Neural cell (in vitro differentiated cells): ENCODE measurements around the gene TYW5. TPM values are rescaled to one million over a fixed set of nuclear protein-coding genes. Genes with fewer than 3 reads are reported as not detected.

Source experiments
- H2AFZ ChIP-seq: fragments of 200-600, 300-800 bp; sonication (generic), shearing (Covaris generic); 2 replicates; pipeline ENCODE4 v1.6.0; 2014; ENCODE audit warnings: low read depth, mild to moderate bottlenecking, antibody characterized with exemption, low read length, moderate library complexity
- H3F3A ChIP-seq: fragments of 200-600 bp; shearing (Covaris generic); 2 replicates; pipeline ENCODE4 v1.6.1; 2016; ENCODE audit warnings: mild to moderate bottlenecking, moderate library complexity, mixed read lengths, antibody characterized with exemption, low read length; ENCODE audit not compliant: insufficient read depth, poor library complexity, severe bottlenecking
- H3K27ac ChIP-seq: fragments of 200-600, 300-800 bp; sonication (generic), shearing (Covaris generic); 2 replicates; pipeline ENCODE4 v1.5.1; 2014; ENCODE audit warnings: mild to moderate bottlenecking, low read length, moderate library complexity
- H3K27me3 ChIP-seq: fragments of 300-800, 200-600 bp; sonication (generic), shearing (Covaris generic); 2 replicates; pipeline ENCODE4 v1.6.0; 2014; ENCODE audit warnings: mild to moderate bottlenecking, low read depth, low read length, moderate library complexity; ENCODE audit not compliant: insufficient read depth
- H3K36me3 ChIP-seq: fragments of 300-800, 200-600 bp; sonication (generic), shearing (Covaris generic); 2 replicates; pipeline ENCODE4 v1.5.1; 2014; ENCODE audit warnings: mild to moderate bottlenecking, antibody characterized with exemption, low read length, moderate library complexity; ENCODE audit not compliant: insufficient read depth
- H3K4me2 ChIP-seq: fragments of 300-800, 200-600 bp; sonication (generic), shearing (Covaris generic); 2 replicates; pipeline ENCODE4 v1.6.0; 2014; ENCODE audit warnings: mild to moderate bottlenecking, low read length
- H3K4me3 ChIP-seq: fragments of 300-800, 200-600 bp; sonication (generic), shearing (Covaris generic); 2 replicates; pipeline ENCODE4 v1.5.1; 2014; ENCODE audit warnings: mild to moderate bottlenecking, low read length, moderate library complexity
- H3K79me2 ChIP-seq: fragments of 200-600 bp; shearing (Covaris generic); replicated peaks from 2 replicates; pipeline ENCODE4 v1.6.0; 2014; ENCODE audit warnings: mild to moderate bottlenecking, low read length, moderate library complexity; ENCODE audit not compliant: insufficient read depth
- H3K9ac ChIP-seq: fragments of 300-800, 200-600 bp; sonication (generic), shearing (Covaris generic); 2 replicates; pipeline ENCODE4 v1.6.1; 2016; ENCODE audit warnings: mild to moderate bottlenecking, low read length, mixed read lengths
- H3K9me2 ChIP-seq: fragments of 200-600 bp; shearing (Covaris generic); 2 replicates; pipeline ENCODE4 v1.6.1; 2016; ENCODE audit warnings: mild to moderate bottlenecking, low read length, mixed read lengths; ENCODE audit not compliant: insufficient read depth
- H3K9me3 ChIP-seq: fragments of 200-600, 300-800 bp; sonication (generic), shearing (Covaris generic); 2 replicates; pipeline ENCODE4 v1.6.1; 2016; ENCODE audit warnings: mild to moderate bottlenecking, mixed run types, low read length, moderate library complexity, mixed read lengths
- H4K20me1 ChIP-seq: fragments of 200-600 bp; shearing (Covaris generic); 2 replicates; pipeline ENCODE4 v1.6.1; 2016; ENCODE audit warnings: mild to moderate bottlenecking, mixed run types; ENCODE audit not compliant: insufficient read depth
- CTCF ChIP-seq: fragments of 450-650 bp; IDR thresholded peaks from 2 replicates; pipeline ENCODE4 v1.5.1; 2014; ENCODE audit warnings: antibody characterized with exemption, mild to moderate bottlenecking, moderate library complexity; ENCODE audit not compliant: poor library complexity, severe bottlenecking
- EP300 ChIP-seq: fragments of 450-650 bp; conservative IDR thresholded peaks from 2 replicates; pipeline ENCODE4 v1.6.1; 2014; ENCODE audit warnings: antibody characterized with exemption, mild to moderate bottlenecking, moderate library complexity; ENCODE audit not compliant: poor library complexity, severe bottlenecking
- EZH2 ChIP-seq: fragments of 200-600, 300-800 bp; shearing (Covaris generic), sonication (generic); IDR thresholded peaks from 2 replicates; pipeline ENCODE4 v1.6.1; 2014; ENCODE audit warnings: antibody characterized with exemption, low read length, borderline replicate concordance, mild to moderate bottlenecking; ENCODE audit not compliant: insufficient read depth, poor library complexity, severe bottlenecking
- MXI1 ChIP-seq: fragments of 450-650 bp; conservative IDR thresholded peaks from 2 replicates; pipeline ENCODE4 v1.6.1; 2014; ENCODE audit warnings: antibody characterized with exemption, mild to moderate bottlenecking; ENCODE audit not compliant: poor library complexity, severe bottlenecking
- POLR2AphosphoS5 ChIP-seq: IDR thresholded peaks from 2 replicates; pipeline ENCODE4 v1.6.1; 2012
- RAD21 ChIP-seq: fragments of 450-650 bp; conservative IDR thresholded peaks from 2 replicates; pipeline ENCODE4 v1.6.1; 2014; ENCODE audit warnings: antibody characterized with exemption, mild to moderate bottlenecking, moderate library complexity
- REST ChIP-seq: IDR thresholded peaks from 2 replicates; pipeline ENCODE4 v1.6.1; 2012; ENCODE audit warnings: borderline replicate concordance
- SMC3 ChIP-seq: fragments of 450-650 bp; conservative IDR thresholded peaks from 2 replicates; pipeline ENCODE4 v1.6.1; 2014; ENCODE audit warnings: antibody characterized with exemption, mild to moderate bottlenecking, moderate library complexity; ENCODE audit not compliant: poor library complexity
- TAF1 ChIP-seq: IDR thresholded peaks from 2 replicates; pipeline ENCODE4 v1.6.1; 2012; ENCODE audit warnings: low read depth
- polyA plus RNA-seq: library from polyadenylated mRNA; depleted of rRNA; stranded (reverse); fragments of >200 nt; gene quantifications from 2 replicates; pipeline ENCODE4 v1.2.3, GENCODE V29; 2014

Gene TYW5
- polyA plus RNA-seq, 1 donor from 2014 or later, result 15.2 TPM

- H3K27ac ChIP-seq, result no peak overlapping the region
- H4K20me1 ChIP-seq, result no peaks in the 10 kb centered on the region
- no peak overlapping the region for H2AFZ ChIP-seq
- H3F3A ChIP-seq, result no peaks in the 10 kb centered on the region
- H3K4me2 ChIP-seq, result no peak overlapping the region
- no peak overlapping the region for H3K9ac ChIP-seq
- no peaks in the 10 kb centered on the region for H3K36me3 ChIP-seq
- H3K79me2 ChIP-seq, result no peaks in the 10 kb centered on the region
- H3K9me2 ChIP-seq, result no peaks in the 10 kb centered on the region
- no peaks in the 10 kb centered on the region for H3K27me3 ChIP-seq
- H3K9me3 ChIP-seq, result no peaks in the 10 kb centered on the region
- TF ChIP-seq EZH2, result no peak
- no peak for TF ChIP-seq CTCF
- no peak for TF ChIP-seq EP300
- TF ChIP-seq SMC3, result no peak
- no peak for TF ChIP-seq RAD21
- TF ChIP-seq POLR2AphosphoS5, result no peak
- TF ChIP-seq REST, result no peak
- no peak for TF ChIP-seq TAF1
- no peak for TF ChIP-seq MXI1
- no peak overlapping the region for H3K4me3 ChIP-seq
Observed at GRCh38 chr2:199966976-199967375, 11.7 kb upstream of the TYW5 start.

- H2AFZ ChIP-seq, result no peak overlapping the region
- H3K79me2 ChIP-seq, result no peaks in the 10 kb centered on the region
- no peaks in the 10 kb centered on the region for H3K27me3 ChIP-seq
- no peak overlapping the region for H3K27ac ChIP-seq
- no peaks in the 10 kb centered on the region for H3K9me3 ChIP-seq
- no peak overlapping the region for H3K4me3 ChIP-seq
- no peak overlapping the region for H3K4me2 ChIP-seq
- no peaks in the 10 kb centered on the region for H3F3A ChIP-seq
- H3K9ac ChIP-seq, result no peak overlapping the region
- H4K20me1 ChIP-seq, result no peaks in the 10 kb centered on the region
- no peaks in the 10 kb centered on the region for H3K9me2 ChIP-seq
- H3K36me3 ChIP-seq, result no peaks in the 10 kb centered on the region
- no peak for TF ChIP-seq TAF1
Observed at GRCh38 chr2:199966405-199966804, 11.1 kb upstream of the TYW5 start.

- H3K79me2 ChIP-seq, result peaks cover 6% of the 10 kb centered on the region
- no peaks in the 10 kb centered on the region for H3K27me3 ChIP-seq
- no peaks in the 10 kb centered on the region for H3F3A ChIP-seq
- H3K4me2 ChIP-seq, result no peak overlapping the region
- H4K20me1 ChIP-seq, result no peaks in the 10 kb centered on the region
- TF ChIP-seq EZH2, result no peak
- H3K9me3 ChIP-seq, result no peaks in the 10 kb centered on the region
- no peaks in the 10 kb centered on the region for H3K9me2 ChIP-seq
- peaks cover 6% of the 10 kb centered on the region for H3K36me3 ChIP-seq
- no peak overlapping the region for H3K4me3 ChIP-seq
- H2AFZ ChIP-seq, result no peak overlapping the region
- no peak overlapping the region for H3K9ac ChIP-seq
- no peak overlapping the region for H3K27ac ChIP-seq
Observed at GRCh38 chr2:199962203-199962602, 6.9 kb upstream of the TYW5 start.
